IPS DF 4.7 (cell line): ENCODE measurements around the gene OSBPL9.
"Not testable (repeated sequence)": the region's sequence is repeated elsewhere in the genome, so short reads cannot be mapped to it uniquely, and the experiment has no call there.

Source experiments
- DNase-seq: peaks from one replicate; pipeline ENCODE4 v3.0.0-alpha.2; 2013; ENCODE audit warnings: low spot score; ENCODE audit errors: extremely low read depth

The OSBPL9 gene

GRCh38 chr1:51605961-51606723 lies 10.8 kb upstream of the OSBPL9 start:
- no peak for DNase-seq

- no peak for DNase-seq
Observed at GRCh38 chr1:51607681-51608095, 9.2 kb upstream of the OSBPL9 start.

- not testable (repeated sequence) for DNase-seq
Observed at GRCh38 chr1:51610104-51610503, 6.8 kb upstream of the OSBPL9 start.

- no peak for DNase-seq
Observed at GRCh38 chr1:51610637-51611036, 6.3 kb upstream of the OSBPL9 start.

- DNase-seq, result no peak
Observed at GRCh38 chr1:51612447-51612961, 4.4 kb upstream of the OSBPL9 start.

- no peak for DNase-seq
Observed at GRCh38 chr1:51615780-51616291, 1.1 kb upstream of the OSBPL9 start.

GRCh38 chr1:51616490-51616889 lies 402 bp upstream of the OSBPL9 start:
- no peak for DNase-seq

GRCh38 chr1:51618715-51619114 lies 1.8 kb downstream of the OSBPL9 start:
- DNase-seq, result no peak

- DNase-seq, result no peak
Observed at GRCh38 chr1:51620470-51620869, 3.6 kb downstream of the OSBPL9 start.

- DNase-seq, result no peak
Observed at GRCh38 chr1:51621161-51621560, 4.3 kb downstream of the OSBPL9 start.

GRCh38 chr1:51621841-51622454 lies 5.1 kb downstream of the OSBPL9 start:
- no peak for DNase-seq

- DNase-seq, result no peak
Observed at GRCh38 chr1:51622455-51622913, 5.6 kb downstream of the OSBPL9 start.

GRCh38 chr1:51623025-51623424 lies 6.1 kb downstream of the OSBPL9 start:
- DNase-seq, result no peak

- no peak for DNase-seq
Observed at GRCh38 chr1:51623450-51623849, 6.6 kb downstream of the OSBPL9 start.

GRCh38 chr1:51624855-51625254 lies 8.0 kb downstream of the OSBPL9 start:
- DNase-seq, result no peak

- no peak for DNase-seq
Observed at GRCh38 chr1:51627672-51628071, 10.8 kb downstream of the OSBPL9 start.

GRCh38 chr1:51628715-51629590 lies 12.1 kb downstream of the OSBPL9 start:
- no peak for DNase-seq

GRCh38 chr1:51629918-51630317 lies 13.0 kb downstream of the OSBPL9 start:
- DNase-seq, result no peak

GRCh38 chr1:51630393-51630792 lies 13.5 kb downstream of the OSBPL9 start:
- DNase-seq, result no peak

GRCh38 chr1:51630922-51631321 lies 14.0 kb downstream of the OSBPL9 start:
- DNase-seq, result no peak

- no peak for DNase-seq
Observed at GRCh38 chr1:51631747-51632146, 14.9 kb downstream of the OSBPL9 start.

GRCh38 chr1:51634618-51635017 lies 17.7 kb downstream of the OSBPL9 start:
- DNase-seq, result no peak
